Activated T-cell treated with anti-CD3 and anti-CD28 coated beads, Interleukin-2, amount 50 U/mL, for 1 hour (primary cell): Measurements from ENCODE around the gene NLRP6.
"Not testable (repeated sequence)": the region's sequence is repeated elsewhere in the genome, so short reads cannot be mapped to it uniquely, and the experiment has no call there.

Experiments
- DNase-seq: peaks from one replicate; pipeline ENCODE4 v3.0.0-alpha.2; 2020

NLRP6 gene

DNA sequence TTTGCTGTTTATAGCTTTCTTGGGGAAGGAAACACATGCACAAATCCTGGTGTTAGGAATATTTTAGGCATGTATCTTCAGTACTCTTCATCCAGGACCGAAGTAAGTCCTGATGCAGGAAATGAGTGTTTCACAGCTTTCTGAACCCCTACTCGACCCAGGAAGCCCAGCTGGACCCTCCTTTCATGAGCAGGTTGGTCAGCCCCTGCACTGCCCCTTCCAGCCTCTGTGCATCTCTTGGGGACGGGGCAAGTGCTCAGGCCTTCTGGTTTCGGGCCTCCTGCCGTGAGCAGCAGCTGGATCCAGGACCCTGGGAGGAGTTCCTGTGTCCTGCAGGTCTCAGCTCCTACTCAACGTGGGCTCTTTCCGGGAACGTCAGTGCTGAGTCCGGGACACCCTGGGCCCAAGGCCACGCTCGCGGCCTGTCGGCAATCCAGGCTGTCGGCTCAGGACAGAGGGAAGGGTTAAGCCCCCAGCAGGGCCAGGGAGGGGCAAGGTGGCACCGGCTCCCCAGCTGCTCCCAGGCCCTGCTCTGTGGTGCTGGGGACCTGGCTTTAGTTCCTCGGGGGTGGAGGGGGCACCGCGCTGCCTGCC is 31.9 kb downstream of the NLRP6 start:
- DNase-seq: not testable (repeated sequence)

DNA sequence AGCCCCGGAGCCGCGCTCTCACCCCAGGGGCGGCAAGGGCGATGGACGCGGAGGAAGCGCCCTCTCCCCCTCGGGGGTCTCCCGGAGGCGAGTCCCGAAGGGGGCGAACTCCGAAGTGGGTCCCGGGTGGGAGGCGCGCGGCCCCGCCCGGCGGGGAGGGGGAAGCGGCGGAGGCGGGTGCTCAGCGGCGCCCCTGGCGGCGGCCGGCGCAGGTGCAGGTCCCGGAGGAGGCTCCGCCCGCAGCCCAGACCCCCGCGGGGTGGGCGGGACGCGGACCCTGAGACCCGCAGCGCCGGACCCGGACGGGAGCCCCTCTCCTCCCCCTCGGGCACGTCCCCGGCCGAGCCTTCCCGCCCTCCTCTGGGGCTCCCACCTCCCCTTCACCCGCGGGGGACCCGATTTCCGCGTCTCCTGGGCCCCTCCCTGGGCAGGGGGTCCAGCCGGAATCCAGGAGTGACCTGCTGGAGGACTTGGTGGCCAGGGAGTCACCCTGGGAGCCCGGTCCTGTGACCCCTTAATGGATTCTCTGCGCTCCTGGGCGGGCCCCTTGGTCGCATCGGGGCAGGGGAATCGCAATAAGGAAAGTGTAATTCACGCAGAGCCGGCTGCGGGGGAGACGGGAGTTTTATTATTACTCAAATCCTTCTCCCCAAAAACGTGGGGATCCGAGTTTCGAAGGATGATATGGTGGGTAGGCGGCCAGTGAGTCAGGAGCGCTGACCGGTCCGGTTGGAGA is 33.0 kb downstream of the NLRP6 start:
- DNase-seq: peak; percentile 46

DNA sequence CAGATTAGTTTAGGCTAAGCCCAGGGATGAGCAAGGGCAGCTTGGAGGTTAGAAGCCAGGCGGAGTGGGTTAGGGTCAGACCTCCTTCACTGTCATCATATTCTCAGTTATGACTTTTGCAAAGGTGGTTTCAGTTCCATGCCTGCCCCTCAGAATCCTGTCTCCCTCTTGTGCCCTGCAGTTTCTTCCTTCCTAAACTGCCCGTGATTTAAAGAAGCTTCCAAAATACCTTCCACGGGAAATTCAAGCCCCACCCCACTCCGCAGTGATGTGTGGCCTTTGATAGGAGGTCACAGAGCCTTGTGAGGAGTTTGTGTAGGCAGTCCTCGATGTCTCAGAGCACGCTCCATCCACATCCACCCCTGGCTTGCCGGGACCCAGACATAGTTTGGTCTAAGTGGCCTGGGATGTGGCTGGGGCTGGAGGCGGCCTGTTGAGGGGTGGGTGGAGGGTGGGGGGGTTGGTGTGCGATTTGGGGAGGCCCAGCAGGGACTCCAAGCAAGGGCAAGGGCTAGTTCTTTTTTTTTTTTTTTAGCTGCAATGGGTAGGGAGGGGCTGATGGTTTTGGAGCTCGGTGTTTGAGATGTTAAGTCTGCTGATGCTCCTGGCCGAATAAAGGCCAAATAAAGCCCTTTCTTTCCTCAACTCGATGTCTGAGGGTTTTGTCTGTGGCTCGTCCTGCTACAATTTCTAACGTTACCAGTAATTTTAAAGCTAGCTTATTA is 34.0 kb downstream of the NLRP6 start:
- DNase-seq: peak; percentile 45

DNA sequence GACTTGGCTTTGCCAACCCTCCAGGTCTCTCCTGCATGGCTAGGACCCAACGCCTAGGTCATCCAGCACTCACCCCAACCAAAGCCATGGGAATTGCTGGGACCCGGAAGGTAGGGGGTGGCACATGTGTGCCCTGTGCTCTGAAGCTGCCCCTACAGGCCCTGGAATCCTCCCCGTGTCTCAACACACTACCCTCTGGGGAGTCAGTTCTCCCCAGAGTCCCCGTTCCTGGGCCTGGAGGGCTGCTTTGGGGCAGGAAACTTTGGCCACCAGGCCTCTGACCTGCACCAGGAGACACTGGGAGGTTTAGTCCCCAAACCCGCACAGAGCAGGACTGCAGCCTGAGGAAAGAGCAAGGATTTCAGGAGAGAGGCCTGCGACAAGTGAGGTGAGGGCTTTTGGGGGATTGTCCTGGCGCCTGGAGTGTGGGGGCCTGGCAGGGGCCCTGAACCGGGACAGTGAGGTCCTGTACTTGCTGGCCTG is 35.1 kb downstream of the NLRP6 start:
- DNase-seq: peak; percentile 41

DNA sequence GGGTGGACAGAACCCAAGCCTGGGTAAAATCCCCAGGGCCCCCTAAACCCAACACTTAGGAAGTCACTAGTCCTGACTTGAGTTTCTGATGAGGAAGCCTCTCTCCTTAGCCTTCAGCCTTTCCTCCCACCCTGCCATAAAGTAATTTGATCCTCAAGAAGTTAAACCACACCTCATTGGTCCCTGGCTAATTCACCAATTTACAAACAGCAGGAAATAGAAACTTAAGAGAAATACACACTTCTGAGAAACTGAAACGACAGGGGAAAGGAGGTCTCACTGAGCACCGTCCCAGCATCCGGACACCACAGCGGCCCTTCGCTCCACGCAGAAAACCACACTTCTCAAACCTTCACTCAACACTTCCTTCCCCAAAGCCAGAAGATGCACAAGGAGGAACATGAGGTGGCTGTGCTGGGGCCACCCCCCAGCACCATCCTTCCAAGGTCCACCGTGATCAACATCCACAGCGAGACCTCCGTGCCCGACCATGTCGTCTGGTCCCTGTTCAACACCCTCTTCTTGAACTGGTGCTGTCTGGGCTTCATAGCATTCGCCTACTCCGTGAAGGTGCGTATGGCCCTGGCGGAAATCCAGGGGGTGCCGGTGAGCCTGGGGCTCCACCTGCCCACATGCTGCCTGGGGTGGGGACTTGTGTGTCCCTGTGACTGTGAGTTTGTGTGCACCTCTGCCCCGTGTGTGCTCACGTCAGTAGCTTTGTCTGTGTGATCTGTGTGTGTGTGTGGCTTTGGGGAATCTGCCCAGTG is 35.8 kb downstream of the NLRP6 start, which contains the start of gene IFITM1:
IFITM1 (plus strand) TSS at position 254 of the 767 bp plus-strand sequence; CDS start at position 385, 131 bp downstream.
- DNase-seq: peak; percentile 74

DNA sequence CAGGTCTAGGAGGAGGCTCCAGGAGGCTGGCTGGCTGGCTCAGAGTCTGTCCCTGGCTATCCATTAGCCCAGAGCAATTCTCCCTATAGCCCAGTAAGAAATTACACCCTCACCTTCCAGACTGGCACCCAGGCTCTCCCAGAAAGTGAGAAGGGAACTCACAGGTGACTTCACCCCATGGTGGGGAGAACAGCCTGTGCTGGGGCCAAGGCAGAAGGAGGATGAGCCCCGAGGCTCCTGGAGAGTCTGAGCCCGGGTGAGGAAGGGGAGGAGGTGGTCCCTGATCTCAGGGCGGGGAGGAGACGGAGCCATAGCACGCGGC is 36.3 kb downstream of the NLRP6 start:
- DNase-seq: not testable (repeated sequence)

DNA sequence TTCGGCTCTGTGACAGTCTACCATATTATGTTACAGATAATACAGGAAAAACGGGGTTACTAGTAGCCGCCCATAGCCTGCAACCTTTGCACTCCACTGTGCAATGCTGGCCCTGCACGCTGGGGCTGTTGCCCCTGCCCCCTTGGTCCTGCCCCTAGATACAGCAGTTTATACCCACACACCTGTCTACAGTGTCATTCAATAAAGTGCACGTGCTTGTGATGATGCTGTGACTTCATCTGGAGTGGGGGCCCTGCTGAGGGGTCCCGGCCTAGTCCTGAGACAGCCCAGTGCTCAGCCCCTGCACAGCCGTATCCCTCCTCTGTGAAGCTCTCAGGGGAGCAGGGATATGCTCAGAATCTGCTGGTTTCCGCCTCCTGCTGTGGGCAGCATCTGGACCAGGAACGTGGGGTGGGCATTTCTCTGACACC is 36.9 kb downstream of the NLRP6 start:
- peak; percentile 50 for DNase-seq

DNA sequence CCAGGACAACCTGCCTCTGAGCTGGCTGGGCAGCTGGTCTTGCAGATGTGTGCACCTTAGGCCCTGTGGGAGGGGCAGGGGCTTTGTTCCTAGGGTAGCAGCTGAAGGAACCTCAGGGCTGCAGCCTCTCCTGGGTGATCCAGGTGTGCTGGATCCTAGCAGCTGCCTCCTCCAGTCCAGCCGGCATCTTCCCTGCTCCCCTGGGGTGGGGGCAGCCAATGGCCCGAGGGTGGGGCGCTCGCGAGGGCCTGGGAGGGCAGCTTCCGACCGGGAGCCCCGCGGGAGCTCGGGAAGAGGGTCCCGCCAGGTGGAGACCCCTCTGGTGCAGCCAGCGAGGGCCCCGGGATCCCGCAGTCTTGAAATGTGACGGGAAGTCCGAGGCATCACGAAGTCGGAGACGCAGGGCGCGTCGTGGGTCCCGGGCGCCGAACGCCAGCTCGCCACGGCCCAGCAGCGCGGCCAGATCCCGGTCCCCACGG is 37.3 kb downstream of the NLRP6 start:
- no peak for DNase-seq

DNA sequence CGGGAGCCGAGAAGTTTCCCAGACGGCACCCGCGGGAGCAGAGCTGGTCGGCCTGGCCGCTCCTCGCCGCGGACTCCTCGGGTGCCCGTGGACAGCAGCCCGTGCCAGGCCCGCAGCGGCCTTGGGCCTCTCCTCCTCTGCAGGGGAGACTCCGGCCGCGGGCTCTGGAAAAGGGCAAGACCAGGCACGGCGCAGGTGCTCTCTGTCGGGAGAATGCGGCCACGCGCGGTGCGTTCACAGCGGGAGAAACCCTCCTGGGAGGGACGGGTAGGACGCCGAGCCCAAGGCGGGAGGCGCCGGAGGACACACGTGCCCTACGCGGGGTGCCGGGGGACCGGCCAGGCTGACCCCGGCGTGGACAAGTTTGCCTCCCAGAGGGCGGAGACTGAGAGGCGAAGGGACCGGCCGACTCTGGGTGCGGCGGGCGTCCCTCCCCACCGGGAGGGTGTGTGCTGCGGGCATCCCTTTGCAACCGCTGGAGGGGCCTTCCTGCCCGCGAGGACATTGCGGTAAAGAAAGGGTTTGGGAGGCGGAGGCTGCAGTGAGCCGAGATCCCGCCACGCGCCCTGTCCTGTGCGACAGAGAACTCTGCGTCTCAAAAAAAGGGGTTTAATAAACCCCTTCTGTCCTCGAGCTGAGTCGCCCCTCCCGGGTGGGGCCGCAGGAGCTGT is 38.0 kb downstream of the NLRP6 start:
- peak; percentile 53 for DNase-seq

DNA sequence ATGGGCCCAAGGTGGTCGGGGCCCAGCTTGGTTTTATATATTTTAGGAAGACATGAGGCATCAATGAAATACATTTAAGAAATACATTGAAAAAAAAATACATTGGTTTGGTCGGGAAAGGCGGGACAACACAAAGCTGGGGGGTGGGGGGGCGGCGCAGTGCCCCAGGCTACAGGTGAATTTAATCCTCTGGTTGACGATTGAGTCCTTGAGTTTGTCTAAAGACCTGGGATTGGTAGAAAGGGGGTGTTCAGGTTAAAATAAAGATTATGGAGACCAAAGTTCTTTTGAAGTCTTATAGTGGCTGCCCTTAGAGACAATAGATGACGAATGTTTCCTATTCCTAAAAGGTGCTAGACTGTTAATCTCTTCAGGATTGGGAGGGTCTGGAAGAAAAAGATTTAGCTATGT is 38.7 kb downstream of the NLRP6 start:
- DNase-seq: no peak

DNA sequence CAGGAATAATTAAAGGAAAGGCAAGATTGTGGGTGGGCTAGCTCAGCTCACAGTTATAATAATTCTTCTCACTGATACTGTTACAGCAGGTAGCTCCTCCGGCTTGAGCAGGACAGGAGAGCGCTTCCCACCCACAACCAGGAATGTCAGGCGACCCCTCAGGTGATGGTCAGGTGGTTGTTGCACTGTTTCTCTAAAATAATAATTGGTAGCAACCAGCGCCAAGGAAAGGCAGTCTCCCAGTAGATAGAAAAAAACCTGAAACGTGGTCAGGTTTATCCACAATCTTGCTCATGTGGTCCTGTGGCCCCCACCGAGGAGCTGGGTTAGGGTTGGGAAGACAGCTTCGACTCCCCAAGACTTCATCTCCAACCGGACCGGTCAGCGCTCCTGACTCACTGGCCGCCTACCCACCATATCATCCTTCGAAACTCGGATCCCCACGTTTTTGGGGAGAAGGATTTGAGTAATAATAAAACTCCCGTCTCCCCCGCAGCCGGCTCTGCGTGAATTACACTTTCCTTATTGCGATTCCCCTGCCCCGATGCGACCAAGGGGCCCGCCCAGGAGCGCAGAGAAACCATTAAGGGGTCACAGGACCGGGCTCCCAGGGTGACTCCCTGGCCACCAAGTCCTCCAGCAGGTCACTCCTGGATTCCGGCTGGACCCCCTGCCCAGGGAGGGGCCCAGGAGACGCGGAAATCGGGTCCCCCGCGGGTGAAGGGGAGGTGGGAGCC is 39.6 kb downstream of the NLRP6 start:
- peak; percentile 48 for DNase-seq

DNA sequence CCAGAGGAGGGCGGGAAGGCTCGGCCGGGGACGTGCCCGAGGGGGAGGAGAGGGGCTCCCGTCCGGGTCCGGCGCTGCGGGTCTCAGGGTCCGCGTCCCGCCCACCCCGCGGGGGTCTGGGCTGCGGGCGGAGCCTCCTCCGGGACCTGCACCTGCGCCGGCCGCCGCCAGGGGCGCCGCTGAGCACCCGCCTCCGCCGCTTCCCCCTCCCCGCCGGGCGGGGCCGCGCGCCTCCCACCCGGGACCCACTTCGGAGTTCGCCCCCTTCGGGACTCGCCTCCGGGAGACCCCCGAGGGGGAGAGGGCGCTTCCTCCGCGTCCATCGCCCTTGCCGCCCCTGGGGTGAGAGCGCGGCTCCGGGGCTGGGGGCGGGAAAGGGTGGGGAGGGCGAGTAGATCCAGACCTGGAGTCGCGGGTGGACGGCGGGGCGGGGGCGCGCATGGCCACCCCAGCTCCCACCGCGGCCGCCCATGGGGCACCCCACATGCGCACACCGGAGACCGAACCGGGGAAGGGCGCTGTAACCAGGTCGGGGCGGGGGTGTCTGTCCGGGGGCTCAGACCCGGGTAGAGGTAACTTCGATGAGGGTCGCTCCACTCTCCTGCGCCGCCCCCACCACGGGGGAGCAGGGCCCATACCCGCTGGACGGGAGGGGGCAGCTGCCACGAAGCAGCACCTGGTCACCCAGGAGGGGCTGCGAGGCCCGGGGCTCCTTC is 40.4 kb downstream of the NLRP6 start:
- DNase-seq: peak; percentile 44

DNA sequence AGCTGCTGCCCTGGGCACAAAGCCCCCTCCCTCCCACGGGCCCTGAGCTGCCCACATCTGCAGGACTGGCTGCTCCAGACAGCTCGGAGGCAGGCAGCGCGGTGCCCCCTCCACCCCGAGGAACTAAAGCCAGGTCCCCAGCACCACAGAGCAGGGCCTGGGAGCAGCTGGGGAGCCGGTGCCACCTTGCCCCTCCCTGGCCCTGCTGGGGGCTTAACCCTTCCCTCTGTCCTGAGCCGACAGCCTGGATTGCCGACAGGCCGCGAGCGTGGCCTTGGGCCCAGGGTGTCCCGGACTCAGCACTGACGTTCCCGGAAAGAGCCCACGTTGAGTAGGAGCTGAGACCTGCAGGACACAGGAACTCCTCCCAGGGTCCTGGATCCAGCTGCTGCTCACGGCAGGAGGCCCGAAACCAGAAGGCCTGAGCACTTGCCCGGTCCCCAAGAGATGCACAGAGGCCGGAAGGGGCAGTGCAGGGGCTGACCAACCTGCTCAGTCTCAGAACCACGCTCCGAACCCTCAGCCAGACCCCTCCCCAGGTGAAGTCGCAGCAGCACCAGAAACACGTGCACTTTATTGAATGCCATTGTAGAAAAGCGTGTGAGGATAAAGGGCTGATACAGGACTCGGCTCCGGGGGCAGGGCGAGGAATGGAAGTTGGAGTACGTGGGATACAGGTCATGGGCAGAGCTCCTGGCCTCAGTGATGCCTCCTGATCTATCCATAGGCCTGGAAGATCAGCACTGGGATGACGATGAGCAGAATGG is 41.1 kb downstream of the NLRP6 start:
- peak; percentile 58 for DNase-seq

DNA sequence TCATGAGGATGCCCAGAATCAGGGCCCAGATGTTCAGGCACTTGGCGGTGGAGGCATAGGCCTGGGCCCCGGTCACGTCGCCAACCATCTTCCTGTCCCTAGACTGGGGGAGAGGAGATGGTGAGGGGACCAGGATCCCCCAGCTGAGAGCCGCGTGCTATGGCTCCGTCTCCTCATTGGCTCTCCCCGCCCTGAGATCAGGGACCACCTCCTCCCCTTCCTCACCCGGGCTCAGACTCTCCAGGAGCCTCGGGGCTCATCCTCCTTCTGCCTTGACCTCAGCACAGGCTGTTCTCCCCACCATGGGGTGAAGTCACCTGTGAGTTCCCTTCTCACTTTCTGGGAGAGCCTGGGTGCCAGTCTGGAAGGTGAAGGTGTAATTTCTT is 41.7 kb downstream of the NLRP6 start:
- DNase-seq: not testable (repeated sequence)

DNA sequence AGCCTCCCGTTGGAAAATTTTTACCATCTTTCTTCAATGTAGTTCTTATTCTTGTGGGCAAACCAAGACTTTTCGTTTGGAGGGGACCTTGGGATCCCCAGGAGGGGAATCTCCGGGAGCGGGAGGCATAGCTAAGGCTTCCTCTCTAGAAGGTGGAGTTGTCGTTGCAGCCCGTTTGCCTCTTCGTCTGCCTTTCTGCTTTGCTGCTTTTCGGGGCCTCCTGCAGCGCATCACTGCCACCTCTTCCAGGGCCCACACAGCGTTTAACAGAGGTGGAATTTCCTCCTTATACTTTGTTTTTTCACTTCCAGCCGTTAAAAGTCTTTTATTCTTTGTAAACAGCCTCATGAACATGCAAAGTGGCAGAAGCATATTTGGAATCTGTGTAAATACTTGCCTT is 45.9 kb downstream of the NLRP6 start:
- no peak for DNase-seq

DNA sequence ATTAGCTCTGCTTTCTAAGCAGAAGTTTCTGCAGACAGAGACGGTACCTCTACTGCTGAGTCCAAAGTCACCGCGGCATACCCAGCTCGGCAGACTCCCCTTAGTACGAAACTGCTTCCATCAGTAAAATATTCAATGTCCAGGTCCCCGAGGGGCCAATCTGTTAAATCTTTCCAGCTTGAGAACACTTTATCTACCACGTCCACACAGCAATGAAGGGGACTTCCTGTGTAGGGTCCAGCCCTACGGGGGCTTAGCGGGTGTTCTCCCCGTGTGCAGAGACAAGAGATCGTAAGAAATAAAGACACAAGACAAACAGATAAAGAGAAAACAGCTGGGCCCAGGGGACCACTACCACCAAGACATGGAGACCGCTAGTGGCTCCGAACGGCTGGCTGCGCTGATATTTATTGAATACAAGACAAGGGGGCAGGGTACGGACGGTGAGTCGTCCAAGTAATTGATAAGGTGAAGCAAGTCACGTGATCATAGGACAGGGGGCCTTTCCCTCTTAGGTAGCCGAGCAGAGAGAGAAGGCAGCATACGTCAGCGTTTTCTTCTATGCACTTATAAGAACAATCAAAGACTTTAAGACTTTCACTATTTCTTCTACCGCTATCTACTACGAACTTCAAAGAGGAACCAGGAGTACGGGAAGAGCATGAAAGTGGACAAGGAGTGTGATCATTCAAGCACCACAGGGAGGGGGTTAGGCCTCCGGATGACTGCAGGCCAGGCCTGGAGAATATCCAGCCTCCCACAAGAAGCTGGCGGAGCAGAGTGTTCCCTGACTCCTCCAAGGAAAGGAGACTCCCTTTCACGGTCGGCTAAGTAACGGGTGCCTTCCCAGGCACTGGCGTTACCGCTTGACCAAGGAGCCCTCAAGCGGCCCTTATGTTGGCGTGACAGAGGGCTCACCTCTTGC is 46.6 kb downstream of the NLRP6 start:
- not testable (repeated sequence) for DNase-seq

DNA sequence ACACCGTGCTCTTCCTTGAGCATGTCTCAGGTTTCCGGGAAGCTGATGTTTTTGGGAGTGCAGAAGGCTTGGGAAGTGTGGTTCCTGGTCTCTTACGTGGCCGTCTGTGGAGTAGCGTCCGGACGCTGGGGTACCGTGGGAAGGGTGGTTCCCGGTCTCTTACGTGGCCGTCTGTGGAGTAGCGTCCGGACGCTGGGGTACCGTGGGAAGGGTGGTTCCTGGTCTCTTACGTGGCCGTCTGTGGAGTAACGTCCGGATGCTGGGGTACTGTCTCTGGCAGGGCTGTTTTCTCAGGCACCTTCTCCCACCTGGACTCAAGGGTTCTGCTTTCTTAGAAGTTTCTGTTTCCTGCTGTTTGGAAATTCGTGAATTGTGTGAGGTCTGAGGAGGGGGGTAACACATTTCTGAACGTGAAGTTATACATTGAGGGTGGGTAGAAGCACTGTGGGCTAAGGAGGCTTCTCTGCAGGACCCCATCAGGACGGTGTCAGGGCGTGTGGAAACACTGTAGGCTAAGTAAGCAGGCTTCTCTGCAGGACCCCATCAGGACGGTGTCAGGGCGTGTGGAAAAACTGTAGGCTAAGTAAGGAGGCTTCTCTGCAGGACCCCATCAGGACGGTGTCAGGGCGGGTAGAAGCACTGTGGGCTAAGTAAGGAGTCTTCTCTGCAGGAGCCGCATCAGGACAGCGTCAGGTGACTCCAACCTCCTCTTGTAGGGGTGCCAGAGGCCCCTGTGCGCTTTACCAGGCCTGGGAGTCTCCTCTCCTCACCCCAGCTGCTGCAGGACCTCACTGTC is 47.8 kb downstream of the NLRP6 start:
- no peak for DNase-seq

DNA sequence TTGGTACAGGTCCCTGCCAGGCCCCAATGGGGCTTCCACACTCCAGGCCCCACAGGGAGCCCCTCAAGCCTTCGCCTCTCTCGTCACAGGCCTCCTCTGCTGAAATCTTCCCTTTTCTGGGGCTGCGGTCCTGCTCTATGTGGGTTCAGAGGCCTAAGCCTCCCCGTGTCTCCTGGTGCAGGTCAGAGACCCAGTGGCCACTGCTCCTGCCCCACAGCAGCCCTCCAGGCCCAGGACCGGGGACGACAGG is 48.3 kb downstream of the NLRP6 start:
- DNase-seq: no peak
